Activated gamma-delta T cell treated with anti-CD3 and anti-CD28 coated beads, Interleukin-2, amount 50 U/mL, for 16 hours (primary cell): ENCODE results near the gene ARL4D.

ENCODE experiments used
- DNase-seq: peaks from one replicate; pipeline ENCODE4 v3.0.0-alpha.2; 2020; ENCODE audit warnings: low read depth

ARL4D gene

GRCh38 chr17:43427362-43428043, 28.7 kb downstream of the ARL4D start:
- no peak for DNase-seq

- no peak for DNase-seq
Observed at GRCh38 chr17:43428524-43428923, 29.7 kb downstream of the ARL4D start.

GRCh38 chr17:43430936-43431713, 32.3 kb downstream of the ARL4D start:
- no peak for DNase-seq

- DNase-seq: no peak
Observed at GRCh38 chr17:43431714-43432523, 33.1 kb downstream of the ARL4D start.

- no peak for DNase-seq
Observed at GRCh38 chr17:43434902-43435319, 36.1 kb downstream of the ARL4D start.

GRCh38 chr17:43437756-43438155, 39.0 kb downstream of the ARL4D start:
- no peak for DNase-seq

- no peak for DNase-seq
Observed at GRCh38 chr17:43438626-43439025, 39.8 kb downstream of the ARL4D start.

GRCh38 chr17:43439041-43439440, 40.2 kb downstream of the ARL4D start:
- DNase-seq: no peak

GRCh38 chr17:43442711-43443110, 43.9 kb downstream of the ARL4D start:
- DNase-seq: no peak

- DNase-seq: no peak
Observed at GRCh38 chr17:43443381-43443780, 44.6 kb downstream of the ARL4D start.

- no peak for DNase-seq
Observed at GRCh38 chr17:43444223-43445008, 45.6 kb downstream of the ARL4D start.

- DNase-seq: no peak
Observed at GRCh38 chr17:43445009-43445589, 46.3 kb downstream of the ARL4D start.

GRCh38 chr17:43446773-43447172, 48.0 kb downstream of the ARL4D start:
- no peak for DNase-seq

GRCh38 chr17:43448720-43449469, 50.1 kb downstream of the ARL4D start:
- no peak for DNase-seq

- DNase-seq: no peak
Observed at GRCh38 chr17:43449470-43450248, 50.9 kb downstream of the ARL4D start.
